ENCODE measurements around the gene STMN1. TPM values are rescaled to one million over a fixed set of nuclear protein-coding genes. Genes with fewer than 3 reads are reported as not detected.

The STMN1 gene
- total RNA-seq, 1 donor from 2014 or later: 519 TPM

- peaks cover 3% of the 10 kb centered on the region for H3K4me1 Mint-ChIP-seq
- H3K9me3 Mint-ChIP-seq: no peaks in the 10 kb centered on the region
- peaks cover 23% of the 10 kb centered on the region for H3K27me3 ChIP-seq
- no peak overlapping the region for H2AFZ ChIP-seq (replicated peaks)
- peaks cover 18% of the 10 kb centered on the region for H3F3A ChIP-seq (ENCODE audit: low read depth)
- no peak for TF ChIP-seq EZH2phosphoT487 (IDR thresholded peaks at IDR 0.05)
- no peak for TF ChIP-seq CTCF (IDR thresholded peaks at IDR 0.05)
- no peak for TF ChIP-seq EZH2 (IDR thresholded peaks at IDR 0.05)
- no peak overlapping the region for H3K4me3 ChIP-seq
- no peak overlapping the region for H3K27ac ChIP-seq
- H3K36me3 ChIP-seq: no peaks in the 10 kb centered on the region
- no peak overlapping the region for H3K27ac Mint-ChIP-seq
- H3K4me3 Mint-ChIP-seq: no peak overlapping the region
- peaks cover 2% of the 10 kb centered on the region for H3K36me3 Mint-ChIP-seq
- no peaks in the 10 kb centered on the region for H3K79me2 ChIP-seq (ENCODE audit: low read depth)
- no peaks in the 10 kb centered on the region for H4K20me1 ChIP-seq (ENCODE audit: low read depth)
- no peak overlapping the region for H3K9ac ChIP-seq
- no peaks in the 10 kb centered on the region for H3K4me1 ChIP-seq
- H3K9me3 ChIP-seq (ENCODE audit: low read depth): no peaks in the 10 kb centered on the region
- H3K4me2 ChIP-seq: no peak overlapping the region
- no peak for DNase-seq (ENCODE audit: low spot score)
- H3K27me3 Mint-ChIP-seq (ENCODE audit: insufficient read depth, low read depth): peaks cover 13% of the 10 kb centered on the region
These were observed 25.7 kb downstream of the STMN1 start for GRCh38 chr1:25880518-25880917.

GRCh38 chr1:25879675-25880074, 26.5 kb downstream of the STMN1 start:
- Histone ChIP-seq H3F3A (ENCODE audit: low read depth) (peaks cover 21% of the 10 kb centered on the region), H3K4me2 (no peak overlapping the region), H3K79me2 (ENCODE audit: low read depth) (no peaks in the 10 kb centered on the region), H2AFZ (replicated peaks) (no peak overlapping the region), H3K4me1 (no peaks in the 10 kb centered on the region), H4K20me1 (ENCODE audit: low read depth) (no peaks in the 10 kb centered on the region), H3K4me3 (no peak overlapping the region), H3K36me3 (no peaks in the 10 kb centered on the region), H3K27ac (no peak overlapping the region), H3K9me3 (ENCODE audit: low read depth) (no peaks in the 10 kb centered on the region), H3K27me3 (peaks cover 23% of the 10 kb centered on the region), H3K9ac (no peak overlapping the region)
- TF ChIP-seq EZH2 (IDR thresholded peaks at IDR 0.05) (no peak), EZH2phosphoT487 (IDR thresholded peaks at IDR 0.05) (no peak), CTCF (IDR thresholded peaks at IDR 0.05) (no peak)
- Mint-ChIP-seq H3K27me3 (ENCODE audit: insufficient read depth, low read depth) (peaks cover 17% of the 10 kb centered on the region), H3K9me3 (no peaks in the 10 kb centered on the region), H3K27ac (peak overlapping the region; percentile 11), H3K36me3 (peaks cover 2% of the 10 kb centered on the region), H3K4me3 (no peak overlapping the region), H3K4me1 (peaks cover 7% of the 10 kb centered on the region)
- DNase-seq (ENCODE audit: low spot score): no peak

- H3K4me1 Mint-ChIP-seq: peaks cover 8% of the 10 kb centered on the region
- Histone ChIP-seq H3K9ac (no peak overlapping the region), H3K4me3 (no peak overlapping the region), H2AFZ (replicated peaks) (no peak overlapping the region), H3K27me3 (peaks cover 28% of the 10 kb centered on the region), H3K27ac (no peak overlapping the region), H4K20me1 (ENCODE audit: low read depth) (no peaks in the 10 kb centered on the region), H3K4me2 (no peak overlapping the region), H3K79me2 (ENCODE audit: low read depth) (no peaks in the 10 kb centered on the region), H3K36me3 (no peaks in the 10 kb centered on the region), H3F3A (ENCODE audit: low read depth) (peaks cover 27% of the 10 kb centered on the region), H3K9me3 (ENCODE audit: low read depth) (no peaks in the 10 kb centered on the region), H3K4me1 (no peaks in the 10 kb centered on the region)
- no peaks in the 10 kb centered on the region for H3K36me3 Mint-ChIP-seq
- H3K27ac Mint-ChIP-seq: no peak overlapping the region
- no peak for TF ChIP-seq EZH2phosphoT487 (IDR thresholded peaks at IDR 0.05)
- no peak for TF ChIP-seq CTCF (IDR thresholded peaks at IDR 0.05)
- no peak for TF ChIP-seq EZH2 (IDR thresholded peaks at IDR 0.05)
- no peak overlapping the region for H3K4me3 Mint-ChIP-seq
- H3K27me3 Mint-ChIP-seq (ENCODE audit: insufficient read depth, low read depth): peaks cover 18% of the 10 kb centered on the region
- H3K9me3 Mint-ChIP-seq: no peaks in the 10 kb centered on the region
- no peak for DNase-seq (ENCODE audit: low spot score)
These were observed 27.5 kb downstream of the STMN1 start for GRCh38 chr1:25878690-25879089.

All from neural progenitor cell (in vitro differentiated cells).